Mucosa of stomach (tissue), 1 donor: Measurements from ENCODE around the gene CENPW.

Experiments used
- H3K27me3 ChIP-seq: one replicate; pipeline ENCODE4 v1.7.0; 2013; ENCODE audit warnings: mild to moderate bottlenecking, low read length; ENCODE audit not compliant: control insufficient read depth, insufficient read depth
- H3K36me3 ChIP-seq: one replicate; pipeline ENCODE4 v1.7.0; 2013; ENCODE audit warnings: low read length; ENCODE audit not compliant: control insufficient read depth, insufficient read depth
- H3K4me1 ChIP-seq: one replicate; pipeline ENCODE4 v1.7.0; 2013; ENCODE audit warnings: mild to moderate bottlenecking, low read length; ENCODE audit not compliant: control insufficient read depth, insufficient read depth
- H3K4me3 ChIP-seq: one replicate; pipeline ENCODE4 v1.7.0; 2013; ENCODE audit warnings: low read length
- H3K9ac ChIP-seq: one replicate; pipeline ENCODE4 v1.7.0; 2013; ENCODE audit warnings: mild to moderate bottlenecking, low read length, moderate library complexity
- H3K9me3 ChIP-seq: one replicate; pipeline ENCODE4 v1.7.0; 2013; ENCODE audit warnings: mild to moderate bottlenecking, low read length, moderate library complexity; ENCODE audit not compliant: control insufficient read depth
- donor health status: Pancreatic carcinoma.

The CENPW gene

DNA sequence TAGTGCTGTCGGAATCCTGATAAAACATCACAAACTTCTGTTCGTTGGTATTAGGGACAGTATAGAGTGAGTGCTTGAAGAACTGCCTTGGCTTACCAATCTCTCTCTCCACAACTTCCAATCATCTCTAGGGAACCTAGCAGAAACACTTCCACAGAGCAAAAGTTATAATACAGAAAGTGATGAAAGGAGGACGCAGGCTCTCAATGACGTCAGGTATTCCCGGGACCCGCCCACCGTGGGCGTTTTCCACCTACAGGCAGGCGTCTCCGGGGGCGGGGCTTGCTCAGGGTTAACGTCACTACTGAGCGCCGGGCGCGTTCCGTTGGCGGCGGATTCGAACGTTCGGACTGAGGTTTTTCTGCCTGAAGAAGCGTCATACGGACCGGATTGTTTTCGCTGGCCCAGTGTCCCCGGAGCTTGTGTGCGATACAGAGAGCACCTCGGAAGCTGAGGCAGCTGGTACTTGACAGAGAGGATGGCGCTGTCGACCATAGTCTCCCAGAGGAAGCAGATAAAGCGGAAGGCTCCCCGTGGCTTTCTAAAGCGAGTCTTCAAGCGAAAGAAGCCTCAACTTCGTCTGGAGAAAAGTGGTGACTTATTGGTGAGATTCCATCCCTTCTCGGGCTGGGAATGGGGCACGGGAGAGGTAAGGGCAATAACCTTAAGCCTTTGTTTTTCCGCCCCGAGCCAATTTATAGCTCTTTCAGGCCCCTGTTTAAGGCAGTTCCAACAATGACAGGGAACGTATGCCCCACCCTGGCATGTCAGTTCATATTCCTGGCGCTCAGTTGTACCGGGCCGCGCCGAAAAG, at the start of gene CENPW:
TSS of gene CENPW (plus strand) at position 320 of the 814 bp plus-strand sequence. CDS start at position 479, 159 bp downstream.
- Histone ChIP-seq H3K27me3 (no peaks in the 10 kb centered on the region), H3K4me3 (peak within 1 kb of the TSS; percentile 88), H3K4me1 (no peaks in the 10 kb centered on the region), H3K36me3 (no peaks in the 10 kb centered on the region), H3K9ac (peak within 1 kb of the TSS; percentile 78), H3K9me3 (no peaks in the 10 kb centered on the region)

GRCh38 chr6:126293891-126294524, 45.9 kb upstream of the CENPW start:
- H3K9me3 ChIP-seq = no peaks in the 10 kb centered on the region
- no peak overlapping the region for H3K4me3 ChIP-seq
- H3K9ac ChIP-seq = no peak overlapping the region
- no peaks in the 10 kb centered on the region for H3K4me1 ChIP-seq
- no peaks in the 10 kb centered on the region for H3K36me3 ChIP-seq
- no peaks in the 10 kb centered on the region for H3K27me3 ChIP-seq

DNA sequence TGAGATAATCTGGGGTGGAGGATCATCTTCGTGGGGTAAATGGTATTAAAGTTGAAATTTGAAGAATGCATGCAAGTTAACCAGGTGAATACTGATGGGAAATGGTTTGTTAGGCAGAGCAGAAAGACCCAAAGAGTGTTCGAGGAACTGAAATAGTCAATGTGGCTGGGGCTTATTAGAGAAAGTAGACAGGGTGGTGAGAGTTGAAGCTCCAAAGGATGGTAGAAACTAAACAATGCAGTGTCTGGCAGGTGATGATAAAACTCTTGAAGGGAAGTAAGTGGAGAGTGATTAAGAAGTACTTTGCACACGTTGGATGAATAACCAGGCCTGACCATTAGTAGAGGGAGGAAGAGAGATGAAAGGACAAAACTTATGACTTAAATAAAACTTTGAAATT, 39.8 kb upstream of the CENPW start:
- H3K36me3 ChIP-seq = no peaks in the 10 kb centered on the region
- no peaks in the 10 kb centered on the region for H3K9me3 ChIP-seq
- no peak overlapping the region for H3K4me3 ChIP-seq
- no peaks in the 10 kb centered on the region for H3K27me3 ChIP-seq
- no peak overlapping the region for H3K9ac ChIP-seq
- H3K4me1 ChIP-seq = no peaks in the 10 kb centered on the region

DNA sequence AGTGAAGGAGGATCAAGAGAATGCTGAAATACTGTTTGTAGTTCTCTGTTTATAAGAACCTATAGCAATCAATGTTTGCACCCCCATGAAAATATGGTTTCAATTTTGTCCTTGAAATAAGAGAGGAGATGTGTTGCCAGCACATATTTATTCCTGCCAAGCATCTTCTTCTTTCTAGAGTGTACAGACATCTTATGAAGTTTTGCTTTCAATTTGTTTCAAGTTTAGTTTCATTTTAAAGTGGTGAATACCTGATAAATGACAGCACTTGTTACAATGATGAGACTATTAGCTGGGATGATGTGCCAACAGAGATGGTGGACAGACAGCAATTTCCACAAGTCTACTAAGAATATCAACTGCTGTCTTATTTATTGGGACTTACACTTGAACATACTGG, 39.2 kb upstream of the CENPW start:
- no peaks in the 10 kb centered on the region for H3K36me3 ChIP-seq
- no peaks in the 10 kb centered on the region for H3K4me1 ChIP-seq
- H3K27me3 ChIP-seq = no peaks in the 10 kb centered on the region
- H3K9ac ChIP-seq = no peak overlapping the region
- no peaks in the 10 kb centered on the region for H3K9me3 ChIP-seq
- no peak overlapping the region for H3K4me3 ChIP-seq

- Histone ChIP-seq H3K36me3 (no peaks in the 10 kb centered on the region), H3K9ac (no peak overlapping the region), H3K27me3 (no peaks in the 10 kb centered on the region), H3K4me1 (no peaks in the 10 kb centered on the region), H3K4me3 (no peak overlapping the region), H3K9me3 (no peaks in the 10 kb centered on the region)
These were observed 37.7 kb upstream of the CENPW start for GRCh38 chr6:126302191-126302590.

DNA sequence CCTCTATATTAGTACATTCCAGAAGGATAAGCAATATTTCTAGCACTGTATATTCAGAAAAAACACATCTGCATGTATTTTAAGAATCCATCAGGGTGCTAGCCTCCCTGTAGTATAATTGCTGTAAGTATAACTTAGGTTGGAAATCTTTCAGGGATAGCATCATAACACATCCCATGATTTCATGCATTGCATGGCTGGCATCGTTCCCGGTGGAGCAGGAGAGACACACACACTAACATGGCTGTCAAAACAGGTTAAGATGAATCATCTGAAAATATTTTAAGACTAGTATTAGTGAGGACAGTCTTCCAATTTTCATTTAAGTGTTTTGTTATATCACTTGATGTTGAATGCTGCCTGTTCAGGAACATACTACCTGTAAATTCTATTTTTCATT, 32.1 kb upstream of the CENPW start:
- Histone ChIP-seq H3K9ac (no peak overlapping the region), H3K27me3 (no peaks in the 10 kb centered on the region), H3K36me3 (no peaks in the 10 kb centered on the region), H3K9me3 (no peaks in the 10 kb centered on the region), H3K4me1 (no peaks in the 10 kb centered on the region), H3K4me3 (no peak overlapping the region)

DNA sequence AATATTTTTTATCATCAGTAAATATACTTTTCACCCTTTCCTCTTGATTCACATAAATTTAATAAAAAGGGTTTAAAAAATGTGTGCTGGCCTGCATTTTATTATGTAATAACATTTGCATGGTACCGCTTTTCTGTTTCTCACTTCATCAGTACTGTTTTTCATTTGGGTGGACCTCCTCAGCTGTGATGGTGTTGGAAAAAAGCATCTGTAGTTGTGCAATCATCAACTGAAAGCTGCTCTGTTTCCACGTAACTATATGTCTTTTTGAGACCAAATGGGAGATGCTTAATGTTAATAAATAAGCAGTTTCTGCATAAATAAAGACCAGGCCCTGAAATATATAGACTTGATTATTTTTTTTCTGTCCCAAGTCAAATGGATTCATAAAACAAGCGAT, 31.6 kb upstream of the CENPW start:
- Histone ChIP-seq H3K27me3 (no peaks in the 10 kb centered on the region), H3K4me3 (no peak overlapping the region), H3K9ac (no peak overlapping the region), H3K9me3 (no peaks in the 10 kb centered on the region), H3K36me3 (no peaks in the 10 kb centered on the region), H3K4me1 (no peaks in the 10 kb centered on the region)

DNA sequence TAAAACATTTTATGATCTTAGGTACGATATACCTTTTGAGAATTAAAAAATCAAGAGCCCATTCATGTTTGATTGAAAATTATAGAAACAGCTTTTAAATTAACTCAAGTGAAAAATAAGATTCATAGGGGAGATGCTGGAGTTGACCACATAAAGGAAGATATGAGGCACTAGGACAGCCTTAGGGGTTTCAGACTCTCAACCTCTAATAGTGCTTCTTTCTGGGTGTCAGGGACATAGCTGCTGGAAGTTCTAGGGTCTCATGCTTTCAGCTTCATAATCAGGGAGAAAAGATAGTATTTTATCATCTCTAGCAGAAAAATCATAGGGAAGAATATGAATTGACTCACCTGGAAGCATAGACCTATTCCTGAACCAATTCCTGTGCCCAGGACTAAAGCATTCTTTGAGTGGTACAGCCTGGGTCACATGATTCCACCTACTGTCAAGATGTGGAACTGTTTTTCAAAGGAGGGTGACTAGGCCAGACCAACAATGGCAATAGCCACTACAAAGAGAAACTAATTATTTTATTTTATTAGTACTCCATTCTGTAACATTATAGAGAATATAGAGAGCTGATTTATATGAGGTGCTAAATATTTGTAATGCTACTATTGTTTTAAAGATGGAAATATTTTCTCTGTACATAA, 27.8 kb upstream of the CENPW start:
- Histone ChIP-seq H3K36me3 (no peaks in the 10 kb centered on the region), H3K4me1 (no peaks in the 10 kb centered on the region), H3K9me3 (no peaks in the 10 kb centered on the region), H3K9ac (no peak overlapping the region), H3K4me3 (no peak overlapping the region), H3K27me3 (no peaks in the 10 kb centered on the region)

- H3K4me3 ChIP-seq = no peak overlapping the region
- H3K4me1 ChIP-seq = no peaks in the 10 kb centered on the region
- H3K9ac ChIP-seq = no peak overlapping the region
- H3K27me3 ChIP-seq = no peaks in the 10 kb centered on the region
- no peaks in the 10 kb centered on the region for H3K9me3 ChIP-seq
- no peaks in the 10 kb centered on the region for H3K36me3 ChIP-seq
These were observed 26.0 kb upstream of the CENPW start for GRCh38 chr6:126313941-126314340.

DNA sequence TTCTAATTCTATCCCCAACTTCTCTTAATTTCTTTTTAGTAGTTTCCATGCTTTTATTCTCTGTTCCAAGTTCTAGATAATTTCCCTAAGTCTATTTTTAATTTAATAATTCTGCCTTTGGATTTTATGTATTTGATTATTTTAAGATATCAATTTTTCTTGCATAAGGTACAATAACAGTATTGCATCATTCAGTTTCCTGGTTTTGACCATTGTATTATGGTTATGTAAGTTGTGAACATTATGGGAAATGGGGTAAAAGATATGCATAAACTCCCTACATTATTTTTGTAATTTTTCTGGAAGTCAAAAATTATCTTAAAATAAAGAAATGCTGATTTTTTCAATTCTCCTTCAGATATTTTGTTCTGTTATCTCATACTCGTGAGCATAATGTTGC, 21.1 kb upstream of the CENPW start:
- no peaks in the 10 kb centered on the region for H3K27me3 ChIP-seq
- no peak overlapping the region for H3K9ac ChIP-seq
- H3K4me1 ChIP-seq = no peaks in the 10 kb centered on the region
- H3K4me3 ChIP-seq = no peak overlapping the region
- H3K36me3 ChIP-seq = no peaks in the 10 kb centered on the region
- no peaks in the 10 kb centered on the region for H3K9me3 ChIP-seq

DNA sequence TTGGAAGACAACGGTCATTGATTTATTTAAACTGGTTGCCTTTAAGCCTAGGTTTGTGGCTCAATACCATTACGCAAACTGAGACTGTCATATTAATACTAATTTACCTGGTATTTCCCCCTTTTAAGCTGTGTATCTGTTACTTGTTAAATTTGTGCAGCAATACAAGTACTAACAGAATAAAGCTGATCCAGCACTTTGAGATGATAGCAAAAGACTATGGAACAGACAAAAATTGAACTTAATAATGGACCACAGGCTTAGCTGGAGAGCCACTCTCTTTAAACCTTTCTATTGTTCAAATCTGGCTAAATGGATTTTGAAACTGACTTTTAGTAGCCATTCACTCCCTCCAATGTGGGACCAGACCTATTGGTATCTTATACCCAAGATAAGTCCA, 6.2 kb upstream of the CENPW start:
- no peaks in the 10 kb centered on the region for H3K36me3 ChIP-seq
- no peaks in the 10 kb centered on the region for H3K9me3 ChIP-seq
- H3K4me1 ChIP-seq = no peaks in the 10 kb centered on the region
- H3K4me3 ChIP-seq = no peak overlapping the region
- no peaks in the 10 kb centered on the region for H3K27me3 ChIP-seq
- no peak overlapping the region for H3K9ac ChIP-seq

GRCh38 chr6:126335210-126335609, 4.7 kb upstream of the CENPW start:
- H3K4me1 ChIP-seq = no peaks in the 10 kb centered on the region
- H3K4me3 ChIP-seq = no peak overlapping the region
- H3K9me3 ChIP-seq = no peaks in the 10 kb centered on the region
- no peaks in the 10 kb centered on the region for H3K36me3 ChIP-seq
- no peaks in the 10 kb centered on the region for H3K27me3 ChIP-seq
- no peak overlapping the region for H3K9ac ChIP-seq
